ENCODE results near the gene GARS1.

DNA sequence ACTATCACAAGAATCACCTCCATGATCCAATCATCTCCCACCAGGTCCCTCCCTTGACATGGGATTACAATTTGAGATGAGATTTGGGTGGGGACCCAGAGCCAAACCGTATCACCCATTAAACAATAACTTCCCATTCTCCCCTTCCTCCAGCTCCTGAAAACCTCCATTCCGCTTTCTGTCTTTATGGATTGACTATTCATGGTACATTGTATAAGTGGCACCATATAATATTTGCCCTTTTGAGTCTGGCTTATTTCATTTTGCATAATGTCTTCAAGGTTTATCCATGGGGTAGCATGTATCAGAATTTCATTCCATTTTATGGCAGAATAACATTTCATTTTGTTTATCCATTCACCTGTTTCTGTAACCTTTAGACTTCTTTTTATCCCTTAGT lies 39.2 kb upstream of the GARS1 start:
- no peak for TF ChIP-seq POLR2AphosphoS5 (IDR thresholded peaks at IDR 0.05; ENCODE audit: borderline replicate concordance, low read depth, low read length)
- TF ChIP-seq FOXP2 (optimal IDR thresholded peaks at IDR 0.05; ENCODE audit: control extremely low read depth, extremely low read length, insufficient read depth): no peak

All from SK-N-MC (cell line).